HG02973 (cell line): Measurements from ENCODE around the gene CLEC10A.
"Not testable (repeated sequence)": the region's sequence is repeated elsewhere in the genome, so short reads cannot be mapped to it uniquely, and the experiment has no call there.

Experiments used
- ATAC-seq: cut with Tn5 transposase; IDR thresholded peaks from one replicate; pipeline ENCODE4 v1.9.1; 2021; ENCODE audit warnings: moderate library complexity; ENCODE audit not compliant: unreplicated experiment

Gene CLEC10A

DNA sequence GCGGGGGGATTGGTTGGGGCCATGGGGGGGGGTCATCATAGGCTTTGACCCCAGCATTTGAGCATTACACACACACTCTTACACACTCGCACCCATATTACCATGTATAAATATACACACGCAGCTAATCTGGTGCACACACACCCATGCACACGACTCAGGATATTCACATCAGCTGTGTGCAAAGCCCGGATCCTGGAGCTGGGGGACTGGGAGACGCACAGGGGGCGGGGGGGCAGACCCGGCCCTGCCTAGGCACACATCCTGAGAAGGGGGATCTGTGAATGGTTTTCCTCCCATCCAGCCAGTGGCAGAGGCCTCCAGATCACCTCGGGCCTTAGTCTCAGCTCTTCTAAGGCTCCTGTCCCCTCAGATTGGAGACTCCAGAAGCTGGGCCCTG, 28.9 kb upstream of the CLEC10A start:
- ATAC-seq: no peak

DNA sequence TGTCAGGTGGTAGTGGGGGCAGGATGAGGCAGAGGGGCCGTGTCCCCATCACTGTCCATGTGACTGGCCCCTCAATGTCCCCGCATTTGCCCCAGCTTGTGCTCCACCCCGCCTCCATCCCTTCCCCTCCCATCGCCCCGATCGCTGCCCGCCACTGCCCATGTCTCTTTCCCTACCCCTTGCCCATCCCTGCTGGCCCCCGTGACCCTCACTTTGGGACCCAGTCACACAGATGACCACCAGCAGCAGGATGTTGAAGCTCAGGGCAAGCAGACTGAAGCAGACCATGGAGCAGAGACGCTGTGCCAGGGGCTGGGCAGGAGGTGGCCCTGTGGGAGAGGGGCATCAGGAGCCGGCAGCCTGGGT, 28.5 kb upstream of the CLEC10A start:
- ATAC-seq: no peak

DNA sequence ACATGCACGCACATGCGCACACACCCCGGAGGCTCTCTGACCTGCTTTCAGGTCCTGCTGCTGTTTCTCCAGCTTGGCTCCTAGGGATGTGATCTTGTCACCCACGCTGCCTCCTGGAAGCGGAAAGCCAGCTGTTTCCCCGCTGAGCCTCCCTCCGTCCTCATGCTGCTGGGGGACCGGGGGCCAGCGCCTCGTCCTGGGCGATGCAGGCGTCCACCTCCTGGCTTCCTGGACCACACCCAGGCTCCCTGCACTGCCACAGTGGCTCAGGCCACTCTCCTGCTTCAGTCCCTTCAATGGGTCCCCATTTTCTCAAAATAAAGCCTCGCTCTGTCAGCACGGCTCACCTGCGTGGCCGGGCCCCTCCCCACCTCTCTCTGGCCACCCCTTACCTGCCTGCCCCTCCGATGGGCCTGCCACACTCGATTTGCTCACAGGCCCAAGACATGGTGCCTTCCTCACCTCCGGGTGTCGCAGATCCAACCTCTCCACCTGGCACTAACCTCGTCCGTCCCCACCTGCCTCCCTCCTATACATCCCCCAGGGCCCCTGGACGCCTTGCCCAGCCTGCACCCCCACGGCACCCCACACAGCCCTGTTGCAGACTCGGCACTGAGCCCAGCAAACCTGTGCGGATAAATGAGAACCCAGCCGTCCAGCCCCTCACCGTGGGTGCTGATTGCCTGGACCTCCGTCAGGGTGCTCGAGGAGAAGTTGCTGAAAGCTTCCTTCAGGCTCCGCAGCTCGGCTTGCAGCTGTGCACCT, 27.9 kb upstream of the CLEC10A start:
- no peak for ATAC-seq

DNA sequence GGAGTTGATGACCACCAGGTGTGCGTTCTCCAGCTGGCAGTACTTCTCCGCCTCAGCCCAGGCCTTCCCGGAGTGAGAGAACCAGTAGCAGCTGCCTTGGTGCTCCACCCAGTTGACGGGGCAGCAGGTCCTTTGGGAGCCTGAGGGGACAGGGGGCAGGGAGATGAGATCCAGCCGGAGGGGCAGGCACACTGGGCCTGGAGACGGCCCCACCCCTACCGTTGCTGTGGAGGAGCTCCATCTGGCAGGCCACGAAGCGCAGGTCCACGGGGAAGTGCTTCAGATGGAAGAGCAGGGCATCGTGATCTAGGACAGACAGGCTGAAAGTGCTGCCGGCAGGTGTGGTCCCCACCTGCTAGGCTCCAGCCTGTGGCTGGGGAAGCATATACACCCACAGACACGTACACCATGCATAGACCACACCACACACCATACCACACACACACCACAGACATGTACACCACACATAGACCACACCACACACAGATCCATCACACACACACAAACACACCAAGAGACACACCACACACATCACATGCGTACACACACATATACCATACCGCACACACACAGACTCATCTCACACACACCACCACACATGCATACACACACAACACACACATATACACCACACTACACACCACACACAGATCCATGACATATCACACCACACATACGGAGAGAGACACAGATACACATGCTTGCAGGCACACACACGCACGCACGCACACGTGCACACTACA, 27.1 kb upstream of the CLEC10A start:
- no peak for ATAC-seq

DNA sequence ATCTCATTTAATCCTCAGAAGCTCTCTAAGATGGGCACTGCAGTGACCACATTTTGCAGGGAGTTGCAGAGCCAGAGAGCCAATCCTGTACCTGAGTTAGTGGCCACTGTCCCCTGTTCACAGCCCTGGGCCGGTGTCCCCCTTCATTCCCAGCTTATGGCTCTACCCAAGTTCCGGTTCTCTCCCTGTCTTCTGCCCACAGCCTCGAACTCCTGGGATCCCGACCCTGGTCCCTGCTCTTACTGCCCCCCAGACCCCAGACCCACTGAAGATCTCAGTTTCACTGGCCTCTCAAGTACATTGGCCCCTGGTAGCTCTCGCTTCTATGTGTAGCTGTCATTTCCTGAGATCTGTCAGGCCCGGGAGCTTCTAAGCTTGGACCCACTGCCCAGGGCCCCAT, 22.4 kb upstream of the CLEC10A start:
- ATAC-seq: no peak

DNA sequence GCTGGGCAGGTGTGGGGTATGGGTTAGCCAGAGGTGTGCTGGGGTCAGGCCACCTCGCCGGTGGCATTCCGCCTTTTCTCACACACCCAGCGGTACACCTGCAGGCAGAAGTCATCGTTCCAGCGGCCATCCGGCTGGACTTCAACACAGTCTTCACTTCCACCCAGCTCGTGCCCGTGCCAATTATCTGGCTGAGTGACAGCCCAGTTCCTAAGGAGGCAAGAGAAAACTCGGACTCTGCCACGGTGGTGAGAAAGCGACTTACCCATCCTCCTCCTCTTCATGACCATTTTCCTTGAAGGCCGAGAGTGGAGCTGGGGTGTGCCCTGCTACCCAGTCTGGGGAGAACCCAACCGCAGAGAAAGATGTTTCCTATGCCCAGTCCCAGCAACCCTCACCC, 21.5 kb upstream of the CLEC10A start:
- ATAC-seq: no peak

DNA sequence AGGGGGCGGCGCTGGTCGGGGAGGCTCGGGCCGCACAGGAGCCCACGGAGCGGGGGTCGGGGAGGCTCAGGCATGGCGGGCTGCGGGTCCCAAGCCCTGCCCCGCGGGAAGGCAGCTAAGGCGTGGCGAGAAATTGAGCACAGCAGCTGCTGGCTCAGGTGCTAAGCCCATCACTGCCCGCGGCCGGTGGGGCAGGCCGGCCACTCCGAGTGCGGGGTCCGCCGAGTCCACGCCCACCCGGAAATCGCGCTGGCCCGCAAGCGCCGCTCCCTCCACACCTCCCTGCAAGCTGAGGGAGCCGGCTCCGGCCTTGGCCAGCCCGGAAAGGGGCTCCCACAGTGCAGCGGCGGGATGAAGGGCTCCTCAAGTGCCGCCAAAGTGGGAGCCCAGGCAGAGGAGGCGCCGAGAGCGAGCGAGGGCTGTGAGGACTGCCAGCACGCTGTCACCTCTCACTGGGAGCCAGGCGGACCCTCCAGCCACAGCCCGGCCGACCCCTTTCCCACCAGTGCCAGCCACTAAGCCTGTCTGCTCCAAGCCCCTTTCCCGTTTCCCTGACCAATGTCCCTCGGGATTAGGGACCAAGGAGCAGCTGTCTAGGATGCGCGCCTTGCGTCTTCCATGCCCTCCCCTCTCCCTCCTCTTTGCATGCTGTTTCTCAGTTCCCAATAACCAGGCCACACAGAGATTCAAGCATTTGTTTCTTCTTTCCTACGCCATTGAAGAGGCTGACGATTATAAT, 20.8 kb upstream of the CLEC10A start:
- ATAC-seq: not testable (repeated sequence)

DNA sequence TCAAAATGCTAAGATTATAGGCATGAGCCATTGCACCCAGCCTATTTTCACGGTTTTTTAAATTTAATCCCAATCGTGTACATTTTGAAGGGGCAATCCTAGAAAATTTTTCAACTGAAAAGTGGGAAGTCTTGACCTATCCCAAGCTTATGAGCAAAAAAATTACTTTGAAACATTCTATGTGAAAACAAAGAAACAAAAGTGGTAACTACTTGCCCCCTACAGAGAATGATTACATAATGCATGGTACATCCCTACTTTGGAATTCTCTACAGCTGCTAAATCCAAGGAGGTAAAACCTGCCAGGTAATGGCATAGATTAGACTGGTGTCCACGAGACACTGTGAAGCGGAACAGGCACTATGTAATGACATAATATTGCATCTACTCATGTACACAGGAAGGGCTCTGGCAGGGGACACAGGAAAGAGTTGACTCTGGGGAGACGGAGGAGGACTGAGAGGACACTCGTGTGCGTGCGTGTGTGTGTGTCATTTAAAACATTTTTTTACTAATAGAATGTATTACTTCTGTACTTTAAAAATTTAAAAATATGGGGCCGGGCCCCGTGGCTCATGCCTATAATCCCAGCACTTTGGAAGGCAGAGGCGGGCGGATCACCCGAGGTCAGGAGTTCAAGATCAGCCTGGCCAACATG, 18.9 kb upstream of the CLEC10A start:
- ATAC-seq: no peak

DNA sequence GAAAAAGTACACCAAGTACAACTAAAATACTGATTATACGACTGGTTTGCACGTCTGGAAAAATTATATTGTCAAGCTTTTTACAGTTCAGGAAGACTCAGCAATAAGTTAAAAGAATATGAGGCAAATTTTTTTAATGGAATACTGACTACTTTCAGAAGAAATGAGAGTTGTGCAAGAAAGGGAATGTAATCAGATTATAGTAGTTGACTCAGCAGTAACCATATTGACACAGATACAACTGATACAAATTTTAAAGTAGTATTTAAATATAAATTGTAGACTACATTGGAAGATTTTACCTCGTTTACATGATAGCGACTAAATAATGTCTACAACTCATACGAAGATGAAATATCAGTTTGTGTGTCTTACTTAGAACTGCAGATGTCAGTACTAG, 17.9 kb upstream of the CLEC10A start:
- no peak for ATAC-seq

DNA sequence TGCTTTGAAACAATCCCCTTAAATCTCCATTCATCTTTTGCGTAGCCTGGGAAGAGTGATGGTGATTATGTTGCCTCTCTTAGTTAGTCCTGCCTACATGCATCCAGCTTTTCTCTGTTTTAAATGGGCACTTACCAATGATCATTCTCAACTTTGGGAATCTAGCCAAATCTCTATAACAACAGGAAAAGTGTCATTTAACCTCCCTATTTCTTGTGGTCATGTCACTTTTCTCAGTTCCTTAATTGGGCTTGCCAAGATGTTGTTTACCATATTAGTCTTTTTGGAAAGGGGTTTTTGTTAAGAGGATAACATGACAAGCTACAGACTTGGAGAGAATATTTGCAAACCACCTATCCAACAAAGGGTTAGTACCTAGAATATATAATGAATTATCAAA, 15.6 kb upstream of the CLEC10A start:
- no peak for ATAC-seq

DNA sequence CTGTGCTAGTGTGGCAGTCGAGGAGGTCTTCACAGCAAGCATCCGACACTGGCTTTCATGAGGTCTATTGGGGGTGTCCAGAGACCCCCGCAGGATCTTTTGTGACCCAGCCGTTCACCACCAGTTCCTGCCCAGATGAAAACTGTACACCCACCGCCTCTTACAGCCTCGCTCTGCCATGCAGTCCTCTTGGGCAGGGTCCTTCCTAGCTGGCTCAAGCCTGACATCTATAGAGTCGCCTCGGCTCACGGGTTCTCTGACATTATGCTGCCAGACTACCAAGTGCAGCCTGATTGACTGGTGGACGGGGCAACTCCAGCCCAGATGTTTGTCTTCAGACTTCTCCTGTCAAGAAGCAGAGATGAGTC, 14.6 kb upstream of the CLEC10A start:
- ATAC-seq: no peak

DNA sequence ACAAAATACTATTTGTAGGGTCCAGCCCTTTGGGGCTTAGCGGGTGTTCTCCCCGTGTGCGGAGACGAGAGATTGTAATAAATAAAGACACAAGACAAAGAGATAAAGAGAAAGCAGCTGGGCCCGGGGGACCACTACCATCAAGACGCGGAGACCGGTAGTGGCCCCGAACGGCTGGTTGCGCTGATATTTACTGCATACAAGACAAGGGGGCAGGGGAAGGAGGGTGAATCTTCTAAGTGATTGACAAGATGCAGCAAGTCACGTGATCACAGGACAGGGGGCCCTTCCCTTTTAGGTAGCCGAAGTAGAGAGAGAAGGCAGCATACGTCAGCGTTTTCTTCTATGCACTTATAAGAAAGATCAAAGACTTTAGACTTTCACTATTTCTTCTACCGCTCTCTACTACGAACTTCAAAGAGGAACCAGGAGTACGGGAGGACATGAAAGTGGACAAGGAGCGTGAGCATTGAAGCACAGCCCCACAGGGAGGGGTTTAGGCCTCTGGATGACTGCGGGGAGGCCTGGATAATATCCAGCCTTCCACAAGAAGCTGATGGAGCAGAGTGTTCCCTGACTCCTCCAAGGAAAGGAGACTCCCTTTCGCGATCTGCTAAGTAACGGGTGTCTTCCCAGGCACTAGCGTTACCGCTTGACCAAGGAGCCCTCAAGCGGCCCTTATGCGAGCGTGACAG, 11.4 kb upstream of the CLEC10A start:
- not testable (repeated sequence) for ATAC-seq

DNA sequence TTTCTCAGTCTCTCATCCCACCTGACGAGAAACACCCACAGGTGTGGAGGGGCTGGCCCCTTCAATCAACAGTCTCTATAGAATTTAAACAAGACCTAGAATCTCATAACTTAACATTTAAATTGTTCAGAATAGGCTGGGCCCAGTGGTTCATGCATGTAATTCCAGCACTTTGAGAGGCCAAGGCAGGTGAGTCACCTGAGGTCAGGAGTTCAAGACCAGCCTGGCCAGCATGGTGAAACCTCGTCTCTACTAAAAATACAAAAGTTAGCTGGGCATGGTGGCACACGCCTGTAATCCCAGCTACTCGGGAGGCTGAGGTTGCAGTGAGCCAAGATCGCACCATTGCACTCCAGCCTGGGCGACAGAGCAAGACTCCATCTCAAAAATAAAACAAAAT, 9.5 kb upstream of the CLEC10A start:
- ATAC-seq: not testable (repeated sequence)

DNA sequence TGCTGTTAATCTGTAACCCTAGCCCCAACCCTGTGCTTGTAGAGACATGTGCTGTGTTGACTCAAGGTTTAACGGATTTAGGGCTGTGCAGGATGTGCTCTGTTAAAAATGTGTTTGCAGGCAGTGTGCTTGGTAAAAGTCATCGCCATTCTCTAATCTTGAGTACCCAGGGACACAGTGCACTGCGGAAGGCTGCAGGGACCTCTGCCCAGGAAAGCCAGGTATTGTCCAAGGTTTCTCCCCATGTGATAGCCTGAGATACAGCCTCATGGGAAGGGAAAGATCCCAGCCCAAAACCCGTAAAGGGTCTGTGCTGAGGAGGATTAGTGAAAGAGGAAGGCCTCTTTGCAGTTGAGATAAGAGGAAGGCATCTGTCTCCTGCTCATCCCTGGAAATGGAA, 8.4 kb upstream of the CLEC10A start:
- ATAC-seq: not testable (repeated sequence)

DNA sequence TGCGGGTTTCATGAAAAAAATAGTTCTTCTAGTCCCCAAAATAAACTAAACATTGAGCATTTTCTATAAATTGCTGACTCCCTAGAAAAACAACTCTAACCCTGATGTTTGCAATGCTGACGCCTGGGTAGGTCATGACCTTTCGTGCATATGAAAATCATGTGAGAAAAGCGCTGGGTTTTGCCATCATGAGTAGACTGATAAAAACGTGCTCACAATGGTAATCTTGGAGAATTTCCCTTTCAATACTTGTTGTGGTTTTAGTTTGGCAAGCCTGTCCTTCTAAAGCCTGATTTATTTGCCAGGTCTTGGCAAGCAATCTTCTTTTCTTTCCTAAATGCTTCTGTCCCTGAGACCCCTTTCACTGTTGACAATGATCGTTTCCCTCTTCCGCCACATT, 4.0 kb upstream of the CLEC10A start:
- no peak for ATAC-seq

DNA sequence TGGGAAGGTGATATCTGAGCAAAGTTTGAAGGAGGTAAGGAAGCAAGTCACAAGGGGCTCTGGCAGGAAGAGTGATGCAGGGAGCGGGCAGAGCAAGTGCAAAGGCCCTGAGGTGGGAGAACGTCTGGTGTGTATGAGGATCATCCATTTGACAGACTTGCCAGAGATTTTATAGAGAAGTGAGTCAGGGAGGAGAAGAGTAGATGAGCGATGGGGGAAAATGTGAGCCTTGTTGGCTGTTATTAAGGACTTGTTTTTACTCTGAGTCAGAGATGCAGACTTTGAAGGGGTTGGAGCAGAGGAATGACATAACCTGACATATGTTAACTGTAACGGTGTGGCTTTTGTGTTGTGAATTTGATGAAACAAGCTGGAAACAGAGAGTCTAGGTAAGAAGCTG, 3.5 kb upstream of the CLEC10A start:
- no peak for ATAC-seq

DNA sequence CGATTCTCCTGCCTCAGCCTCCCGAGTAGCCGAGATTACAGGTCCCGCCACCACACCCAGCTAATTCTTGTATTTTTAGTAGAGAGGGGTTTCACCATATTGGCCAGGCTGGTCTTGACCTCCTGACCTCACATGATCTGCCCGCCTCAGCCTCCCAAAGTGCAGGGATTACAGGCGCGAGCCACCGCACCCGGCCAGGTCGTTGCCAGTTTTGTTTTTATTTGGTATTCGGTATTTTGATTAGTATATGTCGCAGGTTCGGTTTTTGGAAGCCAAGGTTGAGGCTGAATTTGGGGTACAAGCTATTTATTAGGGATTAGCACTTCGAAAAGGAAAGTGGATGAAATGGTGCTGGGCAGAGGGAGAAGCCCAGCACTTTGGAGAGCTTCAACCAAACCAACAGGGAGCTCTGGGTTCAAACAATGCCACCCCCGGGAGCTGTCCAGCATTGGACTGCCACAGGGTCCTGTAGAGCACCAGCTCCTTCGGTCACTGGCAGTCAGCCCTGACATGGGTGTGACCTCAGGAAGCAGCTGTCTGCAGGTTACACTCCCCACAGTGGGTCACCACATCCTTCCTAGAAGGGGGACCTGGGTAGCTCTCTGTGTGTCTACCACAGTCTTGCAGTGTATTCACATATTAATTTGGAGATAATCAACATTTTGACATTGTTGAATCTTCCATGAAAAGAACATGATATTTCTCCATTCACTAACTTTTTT, 1.5 kb upstream of the CLEC10A start:
- no peak for ATAC-seq

DNA sequence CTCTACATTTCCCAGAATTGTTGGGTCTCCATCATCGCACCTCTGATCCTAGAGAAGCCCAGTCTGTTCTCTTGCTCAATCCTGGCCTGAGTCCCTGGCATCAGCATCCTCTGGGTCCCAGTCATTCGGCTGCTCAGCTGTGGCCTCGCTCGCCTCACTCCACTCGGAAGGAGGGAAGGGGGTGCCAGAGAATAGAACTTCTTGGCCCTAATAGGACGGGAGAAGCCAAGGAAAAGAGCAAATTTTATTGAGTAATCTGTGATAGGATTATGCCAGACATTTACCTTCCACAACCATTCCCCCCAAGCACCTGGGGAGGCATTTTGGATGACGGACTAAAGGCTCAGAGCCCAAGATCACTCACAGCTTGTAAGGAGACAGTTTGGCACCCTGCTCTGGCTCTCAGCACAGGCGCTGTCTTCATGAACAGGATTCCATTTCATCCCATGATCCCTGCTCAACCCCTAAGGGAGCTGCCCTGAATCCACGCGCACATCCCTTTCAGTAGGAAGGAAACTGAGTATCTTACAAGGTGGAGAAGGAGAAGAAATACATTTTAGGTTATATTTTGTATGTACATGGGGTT, 498 bp upstream of the CLEC10A start:
- no peak for ATAC-seq

DNA sequence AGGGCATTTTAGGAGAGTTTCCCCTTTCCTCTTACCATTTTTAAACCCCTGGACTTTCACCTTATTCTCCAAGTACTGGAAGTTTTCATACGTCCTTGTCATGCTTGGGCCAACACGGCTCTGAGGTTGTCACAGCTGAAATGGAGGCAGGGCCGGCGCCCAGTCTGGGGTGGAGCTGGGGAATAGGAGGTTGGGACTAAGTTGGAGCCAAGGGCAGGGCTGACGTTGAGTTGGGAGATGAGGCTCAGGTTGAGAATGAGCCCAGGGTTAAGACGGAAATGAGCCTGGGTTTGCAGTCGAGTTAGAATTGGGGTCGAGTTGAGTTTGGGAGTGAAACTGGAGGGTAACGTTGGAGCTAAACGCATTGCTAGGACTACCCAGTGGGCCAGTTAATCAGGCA, 1.3 kb downstream of the CLEC10A start:
- ATAC-seq: no peak
